HK-2 (cell line): Measurements from ENCODE around the gene TGIF1.
"Not testable (repeated sequence)": the region's sequence is repeated elsewhere in the genome, so short reads cannot be mapped to it uniquely, and the experiment has no call there.

ENCODE experiments used
- DNase-seq: peaks from one replicate; pipeline ENCODE4 v3.0.0-alpha.2; 2018; ENCODE audit not compliant: unreplicated experiment

The TGIF1 gene

GRCh38 chr18:3450012-3450798, at the start of gene TGIF1:
Gene TGIF1 (plus strand): TSS chr18:3450172. CDS start chr18:3450490, 318 bp downstream.
- peak; percentile 69 for DNase-seq

DNA sequence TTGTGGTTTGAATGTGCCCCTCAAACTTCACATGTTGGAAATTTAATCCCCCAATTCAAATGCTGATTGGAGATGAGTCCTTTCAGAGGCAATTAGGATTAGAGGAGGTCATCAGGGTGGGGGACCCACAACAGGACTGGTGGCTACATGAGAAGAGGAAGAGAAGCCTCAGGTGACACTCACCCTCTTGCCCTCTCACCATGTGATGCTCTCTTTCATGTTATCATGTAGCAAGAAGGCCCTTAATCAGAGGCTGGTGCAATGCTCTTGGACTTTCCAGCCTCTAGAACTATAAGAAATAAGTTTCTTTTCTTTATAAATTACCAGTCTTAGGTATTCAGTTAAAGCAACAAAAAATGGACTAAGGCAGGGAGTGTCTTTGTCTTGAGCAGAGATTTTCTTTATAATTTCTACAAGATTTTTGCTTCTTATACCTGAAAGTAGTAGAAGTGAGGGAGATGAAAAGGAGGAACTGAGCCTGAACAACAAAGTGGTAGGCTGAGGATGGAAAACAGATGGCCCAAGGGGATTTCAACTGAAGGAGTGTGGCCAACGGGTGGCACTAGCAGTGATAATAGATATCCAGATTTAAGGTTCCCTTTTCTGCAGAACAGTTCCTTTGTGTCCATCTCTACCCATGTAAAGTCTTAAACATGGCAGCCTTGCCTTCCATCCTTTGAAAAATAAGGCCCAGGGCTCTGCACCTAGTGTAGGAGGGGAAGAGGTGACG, 49.2 kb upstream of the TGIF1 start:
- DNase-seq = no peak

DNA sequence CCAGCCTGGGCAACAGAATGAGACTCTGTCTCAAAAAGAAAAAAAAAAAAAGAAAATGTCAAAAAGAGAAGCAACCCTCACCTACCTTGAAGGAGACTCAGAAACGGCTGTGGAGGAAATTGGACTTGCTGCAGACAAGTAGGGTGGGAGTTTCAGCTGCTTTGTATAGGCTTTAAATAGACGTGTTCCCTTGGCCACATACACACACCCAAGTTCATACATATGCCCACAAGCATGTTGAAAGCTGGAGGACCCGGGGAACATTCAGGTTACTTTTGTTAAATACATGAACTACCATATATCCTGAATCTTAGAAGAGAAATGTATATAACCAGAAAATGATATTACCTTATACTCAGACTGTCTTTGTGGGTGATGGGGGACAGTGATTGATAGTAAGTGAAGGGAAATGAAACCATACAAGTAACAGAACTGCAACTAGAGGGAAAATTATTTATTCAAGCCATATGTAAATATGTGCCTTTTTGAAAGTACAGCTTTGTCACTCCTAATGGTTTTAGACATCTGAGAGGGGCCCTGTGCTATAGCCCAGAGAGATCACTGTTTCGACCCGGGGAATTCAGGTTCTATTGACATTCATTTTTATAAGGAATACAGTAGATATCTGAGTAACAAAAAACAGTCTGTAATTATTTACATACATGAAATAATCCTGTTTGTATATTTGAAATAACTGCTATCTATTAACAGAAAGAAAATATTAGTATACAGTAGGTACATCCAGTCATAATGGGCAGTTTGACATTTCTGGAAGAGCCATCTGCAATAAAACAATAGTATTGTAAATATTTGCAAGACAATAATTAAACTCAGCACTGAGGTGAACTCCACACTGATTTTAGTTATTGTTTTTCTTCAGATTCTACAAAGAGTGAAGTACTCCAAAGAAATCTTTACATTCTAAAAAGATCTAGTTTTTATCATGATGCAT, 48.0 kb upstream of the TGIF1 start:
- no peak for DNase-seq

GRCh38 chr18:3402982-3403451, 47.0 kb upstream of the TGIF1 start:
- no peak for DNase-seq

GRCh38 chr18:3405713-3406112, 44.3 kb upstream of the TGIF1 start:
- no peak for DNase-seq

- DNase-seq = no peak
These were observed 41.9 kb upstream of the TGIF1 start for GRCh38 chr18:3408107-3408506.

DNA sequence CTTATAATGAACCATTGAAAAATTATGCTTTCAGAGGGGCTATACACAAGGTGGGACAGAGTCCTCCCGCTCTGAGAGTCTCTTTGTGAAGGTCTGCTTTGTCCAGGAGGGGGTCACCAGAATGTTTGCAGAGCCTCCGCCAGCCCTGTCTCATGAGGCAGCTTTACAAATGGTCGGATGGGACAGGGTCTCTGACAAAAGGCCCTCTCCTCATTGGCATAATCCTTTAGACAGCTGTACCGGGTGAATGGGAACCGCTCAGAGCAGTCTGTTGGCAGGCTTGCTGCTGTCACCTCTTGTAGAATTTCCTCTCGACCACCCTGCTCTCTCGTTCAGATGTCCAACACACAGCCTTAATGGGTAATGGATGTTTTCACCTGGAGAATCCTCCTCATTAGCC, 40.2 kb upstream of the TGIF1 start:
- no peak for DNase-seq

GRCh38 chr18:3410273-3410672, 39.7 kb upstream of the TGIF1 start:
- no peak for DNase-seq

DNA sequence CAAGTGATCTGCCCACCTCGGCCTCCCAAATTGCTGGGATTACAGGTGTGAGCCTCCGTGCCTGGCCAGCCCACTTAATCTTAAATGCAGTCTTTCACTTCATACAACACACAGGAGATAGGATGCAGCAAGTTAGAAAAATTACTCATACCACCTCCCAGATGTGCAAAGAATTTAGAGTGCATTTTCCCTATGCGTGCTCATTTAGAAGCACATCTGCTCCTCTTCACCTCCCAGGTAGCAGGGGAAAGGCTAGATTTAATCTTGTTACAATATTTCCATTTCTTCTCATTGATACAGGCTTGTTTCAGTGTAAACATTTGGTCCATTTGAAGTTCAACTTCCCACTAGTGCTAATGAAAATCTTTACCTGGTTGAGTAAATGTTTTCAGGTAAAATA, 39.1 kb upstream of the TGIF1 start:
- not testable (repeated sequence) for DNase-seq

- DNase-seq = no peak
These were observed 38.6 kb upstream of the TGIF1 start for GRCh38 chr18:3411327-3411726.

GRCh38 chr18:3411854-3412268, 38.1 kb upstream of the TGIF1 start:
- DNase-seq = no peak

DNA sequence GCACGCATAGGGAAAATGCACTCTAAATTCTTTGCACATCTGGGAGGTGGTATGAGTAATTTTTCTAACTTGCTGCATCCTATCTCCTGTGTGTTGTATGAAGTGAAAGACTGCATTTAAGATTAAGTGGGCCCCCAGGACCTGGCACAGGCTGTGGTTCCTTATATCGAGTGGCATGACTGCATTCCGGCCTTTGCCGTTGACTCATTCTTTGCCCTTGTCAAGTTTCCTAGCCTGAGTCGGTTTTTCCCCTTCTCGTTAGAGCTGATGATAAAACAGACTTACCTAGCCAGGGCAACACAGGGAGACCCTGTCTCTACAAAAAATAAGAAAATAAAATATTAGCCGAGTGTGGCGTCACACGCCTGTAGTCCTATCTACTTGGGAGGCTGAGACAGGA, 37.4 kb upstream of the TGIF1 start:
- peak; percentile 6 for DNase-seq

- no peak for DNase-seq
These were observed 34.9 kb upstream of the TGIF1 start for GRCh38 chr18:3415110-3415509.

GRCh38 chr18:3418083-3418482, 31.9 kb upstream of the TGIF1 start:
- no peak for DNase-seq

DNA sequence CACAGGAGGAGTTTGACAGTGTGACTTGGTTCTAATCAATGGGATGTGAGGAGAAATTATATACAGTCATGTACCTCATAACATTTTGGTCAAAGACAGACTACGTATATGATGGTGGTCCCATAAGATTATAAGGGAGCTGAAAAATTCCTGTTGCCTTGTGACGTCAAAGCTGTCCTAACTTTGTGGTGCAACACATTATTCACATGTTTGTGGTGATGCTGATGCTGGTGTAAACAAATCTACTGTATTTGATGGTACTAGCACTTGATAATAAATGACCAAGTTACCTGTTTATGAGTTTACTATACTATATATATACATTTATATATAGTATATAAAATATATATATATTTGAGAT, 29.1 kb upstream of the TGIF1 start:
- DNase-seq = no peak

DNA sequence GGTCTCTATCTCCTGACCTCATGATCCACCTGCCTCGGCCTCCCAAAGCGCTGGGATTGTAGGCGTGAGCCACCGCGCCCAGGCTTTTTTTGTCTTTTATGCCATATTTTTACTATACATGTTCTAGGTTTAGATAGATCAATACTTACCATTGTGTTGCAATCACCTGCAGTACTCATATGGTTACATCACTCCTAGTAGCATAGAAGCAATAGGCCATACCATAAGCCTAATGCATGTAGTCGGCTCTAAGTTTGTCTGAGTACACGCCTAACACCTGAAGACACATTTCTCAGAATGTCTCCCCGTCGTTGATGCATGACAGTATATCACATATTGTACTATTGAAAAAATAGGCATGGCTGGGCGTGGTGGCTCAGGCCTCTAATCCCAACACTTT, 27.1 kb upstream of the TGIF1 start:
- no peak for DNase-seq

DNA sequence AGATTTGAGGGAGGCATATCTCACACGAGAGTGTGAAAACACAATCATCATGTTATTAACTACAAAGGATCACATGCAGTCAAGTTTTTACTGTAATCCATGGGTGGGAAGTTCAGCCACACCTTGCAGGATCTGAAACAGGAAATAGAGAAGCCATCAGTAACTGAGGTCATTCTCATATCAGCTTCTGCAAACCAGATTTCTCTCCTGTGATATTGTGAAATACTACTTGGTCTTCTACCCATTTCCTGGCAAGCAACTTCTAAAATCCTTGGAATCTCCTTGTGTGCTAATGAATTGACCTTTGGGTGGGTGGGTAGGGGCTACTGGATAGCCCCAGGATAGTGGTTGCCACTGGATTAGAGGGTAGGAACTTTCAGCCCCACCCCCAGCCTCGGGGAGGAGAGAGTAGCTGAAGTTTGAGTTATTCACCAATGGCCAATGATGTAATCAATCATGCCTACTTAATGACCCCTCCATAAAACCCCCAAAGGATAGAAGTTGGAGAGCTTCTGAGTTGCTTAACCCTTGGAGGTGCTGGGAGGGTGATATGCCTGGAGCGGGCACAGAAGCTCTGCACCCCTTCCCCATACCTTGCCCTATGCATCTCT, 25.6 kb upstream of the TGIF1 start:
- no peak for DNase-seq

GRCh38 chr18:3425030-3425429, 24.9 kb upstream of the TGIF1 start:
- DNase-seq = no peak

- DNase-seq = no peak
These were observed 24.5 kb upstream of the TGIF1 start for GRCh38 chr18:3425446-3425845.

DNA sequence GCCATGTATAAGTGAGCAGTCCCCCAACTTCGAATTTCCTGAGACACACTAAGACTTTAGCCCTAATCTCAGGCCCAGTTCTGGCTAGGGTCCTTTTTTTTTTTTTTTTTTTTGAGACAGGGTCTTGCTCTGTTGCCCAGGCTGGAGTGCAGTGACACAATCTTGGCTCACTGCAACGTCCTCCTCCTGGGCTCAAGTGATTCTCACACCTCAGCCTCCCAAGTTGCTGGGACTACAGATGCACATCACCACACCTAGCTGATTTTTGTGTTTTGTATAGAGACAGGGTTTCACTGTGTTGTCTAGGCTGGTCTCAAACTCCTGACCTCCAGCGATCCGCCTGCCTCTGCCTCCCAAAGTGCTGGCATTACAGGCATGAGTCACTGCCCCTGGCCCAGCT, 23.9 kb upstream of the TGIF1 start:
- DNase-seq = no peak

DNA sequence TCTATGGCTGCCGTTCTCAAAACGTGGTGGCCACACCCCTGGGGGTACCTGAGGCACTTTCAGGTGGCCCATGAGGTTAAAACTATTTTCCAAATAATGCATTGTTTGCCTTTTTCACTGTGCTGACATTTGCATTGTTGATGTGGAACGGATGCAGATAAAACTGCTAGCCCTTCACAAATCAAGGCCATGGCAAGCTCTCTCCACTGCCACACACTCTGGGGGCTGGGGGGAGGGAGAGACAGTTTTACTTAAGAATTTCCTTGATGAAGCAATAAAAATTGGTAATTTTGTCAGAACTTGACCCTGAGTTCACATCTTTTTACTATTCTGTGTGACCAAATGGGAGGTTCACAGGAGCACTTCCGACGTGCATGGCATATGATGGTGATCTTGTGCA, 22.0 kb upstream of the TGIF1 start:
- DNase-seq = no peak

- DNase-seq = no peak
These were observed 20.9 kb upstream of the TGIF1 start for GRCh38 chr18:3429121-3429520.
